Inflammatory macrophage (primary cell): ENCODE data around the gene GLG1.
"Not testable (repeated sequence)": the region's sequence is repeated elsewhere in the genome, so short reads cannot be mapped to it uniquely, and the experiment has no call there.

Source experiments
- DNase-seq, 2 donors: peaks; one replicate each; pipeline ENCODE4 v3.0.0-alpha.2; 2020 to 2022

GLG1 gene

GRCh38 chr16:74438492-74438979, 168.4 kb downstream of the GLG1 start:
- no peak for DNase-seq

- DNase-seq, result no peak
Observed at GRCh38 chr16:74431516-74431915, 175.4 kb downstream of the GLG1 start.

- DNase-seq, result peak; percentile 27 to 41
Observed at GRCh38 chr16:74430036-74430712, 176.7 kb downstream of the GLG1 start.

DNA sequence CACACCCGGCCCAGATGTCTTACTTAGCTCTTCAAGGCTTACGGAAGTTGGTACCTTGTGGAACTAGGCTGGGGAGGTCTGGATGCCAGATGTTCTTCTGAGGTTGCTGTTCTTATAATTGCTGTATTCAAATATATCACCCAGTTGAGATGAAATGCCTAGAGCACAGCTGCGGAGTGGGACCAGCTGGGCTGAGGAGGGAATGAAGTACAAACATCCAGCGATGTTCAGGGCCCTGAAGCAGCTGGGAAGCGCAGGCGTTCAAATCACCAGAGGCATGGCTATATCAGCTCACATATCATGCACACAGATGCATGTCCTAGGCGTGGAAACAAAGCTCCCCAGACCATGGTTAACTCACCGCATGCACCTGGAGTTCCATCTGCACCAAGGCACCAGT, 178.4 kb downstream of the GLG1 start:
- not testable (repeated sequence) for DNase-seq

DNA sequence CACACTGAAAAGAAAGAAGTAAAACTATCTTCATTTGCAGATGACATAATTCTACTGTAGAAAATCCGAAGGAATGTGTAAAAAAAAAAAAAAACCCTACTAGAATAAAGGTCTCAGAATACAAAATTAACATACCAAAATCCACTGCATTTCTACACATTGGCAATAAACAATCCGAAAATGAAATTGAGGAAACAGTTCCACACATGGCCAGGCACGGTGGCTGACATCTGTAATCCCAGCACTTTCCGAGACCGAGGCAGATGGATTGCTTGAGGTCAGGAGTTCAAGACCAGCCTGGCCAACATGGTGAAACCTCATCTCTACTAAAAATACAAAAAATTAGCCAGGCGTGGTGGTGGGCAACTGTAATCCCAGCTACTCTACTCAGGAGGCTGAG, 181.2 kb downstream of the GLG1 start:
- DNase-seq, result not testable (repeated sequence)

GRCh38 chr16:74423721-74424120, 183.2 kb downstream of the GLG1 start:
- DNase-seq, result not testable (repeated sequence)

- not testable (repeated sequence) for DNase-seq
Observed at GRCh38 chr16:74422086-74422485, 184.8 kb downstream of the GLG1 start.

DNA sequence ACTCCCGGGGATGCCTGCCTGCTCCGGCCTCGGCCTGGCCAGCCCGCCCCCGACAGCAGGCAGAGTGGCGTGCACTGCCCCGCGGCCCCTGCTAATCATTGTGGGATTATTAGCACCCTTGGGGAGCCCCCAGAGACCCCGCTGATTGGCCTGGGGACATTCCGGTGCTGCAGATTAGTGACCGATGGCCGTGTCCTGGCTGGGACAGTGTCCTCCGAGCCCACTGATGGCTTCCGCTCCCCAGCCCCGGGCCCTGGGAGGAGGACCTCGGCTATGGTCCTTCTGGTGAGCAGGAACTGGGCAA, 185.5 kb downstream of the GLG1 start:
- not testable (repeated sequence) for DNase-seq

GRCh38 chr16:74420612-74421481, 186.1 kb downstream of the GLG1 start, which contains the start of gene CLEC18B:
Gene CLEC18B (minus strand): TSS chr16:74421478. CDS start chr16:74421270, 208 bp downstream.
- DNase-seq, result not testable (repeated sequence)

GRCh38 chr16:74419811-74420210, 187.1 kb downstream of the GLG1 start:
- not testable (repeated sequence) for DNase-seq

- DNase-seq, result not testable (repeated sequence)
Observed at GRCh38 chr16:74417897-74418296, 189.0 kb downstream of the GLG1 start.

- DNase-seq, result not testable (repeated sequence)
Observed at GRCh38 chr16:74413920-74414319, 193.0 kb downstream of the GLG1 start.

- not testable (repeated sequence) for DNase-seq
Observed at GRCh38 chr16:74413485-74413884, 193.4 kb downstream of the GLG1 start.

- not testable (repeated sequence) for DNase-seq
Observed at GRCh38 chr16:74412775-74413390, 194.0 kb downstream of the GLG1 start.

DNA sequence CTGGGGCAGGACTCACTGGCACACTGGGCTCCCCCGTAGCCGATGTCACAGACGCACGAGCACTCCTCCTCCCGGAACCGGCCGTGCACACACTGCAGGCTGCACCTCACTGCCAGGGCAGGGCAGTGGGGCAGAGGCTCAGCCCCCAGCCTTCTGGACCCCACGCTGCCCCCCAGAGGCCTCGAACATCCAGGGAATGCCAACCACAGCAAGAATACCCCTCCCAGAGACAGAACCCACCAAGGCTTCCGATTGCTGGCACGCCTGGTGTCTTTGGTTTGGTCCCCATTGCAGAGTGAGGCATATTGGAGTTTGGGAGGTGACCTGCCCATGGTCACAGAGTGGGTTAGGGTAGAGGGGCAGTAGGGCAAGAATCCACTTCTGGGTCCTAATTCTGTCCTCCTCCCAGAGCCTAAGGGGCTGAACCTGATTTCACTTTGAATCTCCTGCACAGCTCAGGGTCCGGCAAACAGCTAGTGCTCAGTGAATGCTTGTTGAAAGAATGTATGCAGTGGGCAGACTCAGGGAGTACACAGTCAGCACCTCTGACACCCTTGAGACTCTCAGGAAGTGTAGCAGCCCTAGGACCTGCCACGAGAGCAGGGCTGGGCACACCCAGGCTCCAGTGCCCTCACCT, 194.7 kb downstream of the GLG1 start:
- not testable (repeated sequence) for DNase-seq

- not testable (repeated sequence) for DNase-seq
Observed at GRCh38 chr16:74410981-74411380, 195.9 kb downstream of the GLG1 start.

DNA sequence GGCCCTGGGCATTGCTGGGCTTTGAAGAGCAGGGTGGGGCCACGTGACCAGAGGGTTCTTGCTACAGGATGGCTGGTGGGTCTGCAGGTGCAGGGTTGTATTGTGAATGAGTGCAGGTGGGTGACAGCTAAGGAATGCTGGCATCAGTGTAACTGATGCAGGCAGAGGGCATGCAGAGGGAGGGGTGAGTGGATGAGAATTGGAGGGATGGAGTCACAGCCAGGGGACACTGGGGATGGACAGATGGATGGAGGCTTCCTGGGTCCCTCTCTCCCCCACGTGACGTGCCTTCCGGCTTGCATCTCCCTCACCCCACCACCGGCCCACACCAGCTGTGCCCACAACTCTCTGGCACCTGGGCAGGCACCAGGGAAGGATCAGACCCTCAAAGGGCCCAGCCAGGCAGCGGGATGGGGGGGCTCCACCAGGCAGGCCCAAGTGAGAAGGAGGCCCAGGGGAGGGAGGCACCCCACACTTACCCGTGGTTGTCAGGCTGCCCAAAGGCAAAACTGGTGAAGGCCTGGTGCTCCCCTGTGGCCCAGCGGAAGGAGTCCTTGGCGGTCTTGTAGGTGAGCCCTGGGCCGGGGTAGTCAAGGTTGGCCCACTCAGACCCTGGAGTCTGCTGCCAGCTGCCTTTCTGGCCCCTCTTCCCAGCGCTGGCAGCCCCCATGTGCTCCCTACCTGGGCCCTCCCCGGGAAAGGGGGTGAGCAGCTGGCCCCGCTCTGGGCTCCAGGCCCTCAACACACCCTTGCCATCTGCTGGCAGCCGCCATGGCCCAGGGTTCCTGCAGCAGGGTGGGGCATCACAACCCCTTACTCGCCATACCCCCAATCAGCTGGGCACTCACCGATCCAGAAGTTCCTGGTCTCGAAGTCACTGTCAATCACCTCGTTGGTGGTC, 196.6 kb downstream of the GLG1 start:
- DNase-seq, result not testable (repeated sequence)

DNA sequence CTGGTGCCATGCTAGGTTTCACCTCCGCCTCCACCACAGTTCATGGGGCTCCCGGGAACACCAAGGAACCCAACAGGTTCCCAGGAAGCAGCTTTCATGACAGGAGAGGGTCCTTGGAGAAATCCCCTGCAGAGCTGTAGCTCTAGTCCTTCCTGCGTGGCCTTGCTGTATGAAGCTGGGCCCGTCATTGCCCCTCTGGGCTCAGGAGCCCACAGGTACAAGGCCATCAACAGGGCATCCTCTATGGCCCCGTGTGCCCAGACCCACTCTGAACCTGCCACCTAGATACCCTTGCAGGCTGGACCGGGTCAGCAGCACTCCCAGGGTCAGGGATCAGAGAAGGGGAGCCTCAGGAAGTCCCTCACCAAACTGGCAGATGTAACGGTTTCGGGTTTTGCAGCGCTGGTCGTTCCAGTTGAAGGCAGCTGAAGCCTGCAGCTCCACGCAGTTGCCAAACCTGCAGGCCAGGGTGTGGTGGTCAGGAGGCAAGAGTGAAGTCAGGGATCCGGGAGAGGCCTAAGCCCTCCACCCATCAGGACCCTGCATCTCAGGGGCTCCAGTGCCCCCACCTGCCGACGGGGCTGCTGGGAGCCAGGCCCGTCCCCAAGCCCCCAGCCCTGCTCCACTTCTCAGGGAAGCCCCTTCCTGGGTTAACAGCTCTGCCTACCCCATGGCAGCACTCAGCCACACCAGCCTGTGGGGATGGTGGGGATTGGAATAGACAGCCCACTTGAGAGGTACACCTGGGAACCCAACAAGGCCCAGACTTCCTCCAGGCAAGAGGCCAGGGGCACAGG, 197.5 kb downstream of the GLG1 start:
- not testable (repeated sequence) for DNase-seq

GRCh38 chr16:74407362-74407705, 199.6 kb downstream of the GLG1 start:
- DNase-seq, result peak in 1 of 2 donors; percentile 1

DNA sequence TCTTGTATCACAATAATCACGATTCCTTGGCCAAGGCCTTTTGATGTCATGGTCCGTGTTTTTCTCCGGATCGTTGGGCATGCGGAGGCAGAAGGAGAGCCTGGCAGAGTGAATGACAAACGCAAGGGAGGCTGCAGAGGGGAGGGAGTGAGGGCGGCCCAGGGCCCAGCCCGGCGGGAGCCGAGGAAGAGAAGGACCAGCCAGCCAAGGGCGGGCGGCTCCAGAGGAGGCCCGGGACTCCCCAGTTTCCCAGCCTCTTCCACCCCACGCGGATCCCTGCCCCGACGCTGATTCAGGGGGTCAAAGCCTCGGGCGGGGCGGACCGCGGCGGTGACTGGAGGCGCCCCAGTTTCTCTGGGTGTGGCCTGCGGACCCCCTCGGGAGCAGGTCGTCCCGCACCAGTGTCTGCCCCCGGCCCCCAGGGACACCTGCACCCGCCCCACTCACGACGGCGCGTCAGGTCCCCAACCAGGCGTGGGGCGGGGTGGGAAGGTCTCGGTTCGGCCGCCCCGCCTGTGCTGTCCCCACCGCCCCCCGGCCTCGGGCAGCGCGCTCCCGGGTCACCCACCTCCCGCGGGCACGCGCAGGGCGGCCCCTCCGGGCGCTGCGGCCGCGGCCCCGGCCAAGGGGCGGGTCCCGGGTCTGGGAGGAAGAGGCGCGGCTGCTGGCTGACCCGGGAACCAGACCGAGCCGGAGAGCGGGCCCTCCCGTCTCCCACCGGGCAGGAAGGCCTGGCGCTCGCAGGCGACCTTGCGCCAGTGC, 200.1 kb downstream of the GLG1 start:
- not testable (repeated sequence) for DNase-seq
